Activated CD4-positive, alpha-beta memory T cell treated with anti-CD3 and anti-CD28 coated beads, Interleukin-2, amount 10 ng/mL, durations not matched to agents 7 days and 5 days (primary cell): ENCODE measurements around the gene CRYBG2. TPM values are rescaled to one million over a fixed set of nuclear protein-coding genes. Genes with fewer than 3 reads are reported as not detected.

Experiments used
- CTCF ChIA-PET: fragments of 350-600 bp; sonication (Branson Sonifier 250); formaldehyde crosslinking; loops from one replicate; lab custom pipeline; 2021; ENCODE audit warnings: antibody characterized with exemption, inconsistent platforms; lab: Charles Lee
- POLR2A ChIA-PET: fragments of 350-600 bp; sonication (Branson Sonifier 250); formaldehyde crosslinking; loops from one replicate; lab custom pipeline; 2021; ENCODE audit warnings: antibody characterized with exemption; lab: Charles Lee
- DNase-seq: peaks from one replicate; pipeline ENCODE4 v3.0.0-alpha.2; 2020
- H3K27ac Mint-ChIP-seq: one replicate; pipeline ENCODE4 v1.8.0; 2021; ENCODE audit warnings: mild to moderate bottlenecking, mixed read lengths
- H3K27me3 Mint-ChIP-seq: one replicate; pipeline ENCODE4 v1.8.0; 2021; ENCODE audit warnings: mixed read lengths
- H3K36me3 Mint-ChIP-seq: one replicate; pipeline ENCODE4 v1.8.0; 2021; ENCODE audit warnings: low read depth, mixed read lengths
- H3K4me1 Mint-ChIP-seq: one replicate; pipeline ENCODE4 v1.8.0; 2021; ENCODE audit warnings: mixed read lengths
- H3K4me3 Mint-ChIP-seq: one replicate; pipeline ENCODE4 v1.8.0; 2021; ENCODE audit warnings: mild to moderate bottlenecking, mixed read lengths
- H3K9me3 Mint-ChIP-seq: one replicate; pipeline ENCODE4 v1.8.0; 2021; ENCODE audit warnings: mixed read lengths
- total RNA-seq, 2 experiments: library from RNA; stranded (reverse); gene quantifications; one replicate each; pipeline ENCODE4 v1.2.3, GENCODE V29; 2021

CRYBG2 gene
- total RNA-seq, 2 experiments from 2014 or later: 1.9 to 4.3 TPM

- no peaks in the 10 kb centered on the region for H3K36me3 Mint-ChIP-seq
- peaks cover 18% of the 10 kb centered on the region for H3K27me3 Mint-ChIP-seq
- H3K4me3 Mint-ChIP-seq: no peak overlapping the region
- CTCF ChIA-PET: interaction anchor here (0.7 to 8.2 kb wide), 6 partner anchors 21 to 123 kb away, joined by 4 to 67 read pairs (median 15); partner anchors contain the start of genes CEP85 and SH3BGRL3
- H3K9me3 Mint-ChIP-seq: no peaks in the 10 kb centered on the region
- peaks cover 53% of the 10 kb centered on the region for H3K4me1 Mint-ChIP-seq
- no peak for DNase-seq
- POLR2A ChIA-PET: interaction anchor here (1.4 to 2.4 kb wide), 2 partner anchors 72 to 114 kb away, joined by 3 to 18 read pairs; no protein-coding TSS in a partner anchor
- H3K27ac Mint-ChIP-seq: no peak overlapping the region
Measured at GRCh38 chr1:26357121-26357602, 3.2 kb upstream of the CRYBG2 start.

DNA sequence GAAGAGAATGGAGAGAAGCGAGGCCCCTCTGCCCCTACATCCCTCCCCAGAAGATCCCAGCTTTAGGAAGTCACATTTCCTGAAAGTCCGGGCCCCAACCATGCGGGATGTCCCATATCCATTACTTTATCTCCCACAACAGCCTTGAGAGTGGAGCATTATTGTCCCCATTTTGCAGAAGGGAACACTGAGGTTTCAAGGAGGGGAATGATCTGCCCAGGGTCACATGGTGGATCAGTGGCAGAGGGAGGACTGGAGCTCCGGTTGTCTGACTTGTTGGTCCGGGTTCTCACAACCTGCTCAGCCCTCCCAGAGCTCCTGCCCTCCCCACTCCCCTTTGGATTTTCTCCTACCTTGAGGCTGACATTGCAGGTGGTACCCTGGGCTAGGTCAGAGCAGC is 2.2 kb upstream of the CRYBG2 start:
- no peak overlapping the region for H3K27ac Mint-ChIP-seq
- peaks cover 45% of the 10 kb centered on the region for H3K4me1 Mint-ChIP-seq
- no peak for DNase-seq
- CTCF ChIA-PET: interaction anchor here (0.5 kb wide), 1 partner anchor 217 kb away, joined by 3 read pairs; no protein-coding TSS in a partner anchor
- POLR2A ChIA-PET: no interaction called here
- no peaks in the 10 kb centered on the region for H3K36me3 Mint-ChIP-seq
- H3K4me3 Mint-ChIP-seq: no peak overlapping the region
- peaks cover 13% of the 10 kb centered on the region for H3K27me3 Mint-ChIP-seq
- H3K9me3 Mint-ChIP-seq: no peaks in the 10 kb centered on the region

GRCh38 chr1:26354972-26355371 is 1.0 kb upstream of the CRYBG2 start:
- H3K27ac Mint-ChIP-seq: no peak overlapping the region
- ChIA-PET POLR2A (no interaction called here), CTCF (no interaction called here)
- DNase-seq: no peak
- peaks cover 34% of the 10 kb centered on the region for H3K4me1 Mint-ChIP-seq
- H3K4me3 Mint-ChIP-seq: no peak overlapping the region
- no peaks in the 10 kb centered on the region for H3K9me3 Mint-ChIP-seq
- H3K36me3 Mint-ChIP-seq: no peaks in the 10 kb centered on the region
- peaks cover 4% of the 10 kb centered on the region for H3K27me3 Mint-ChIP-seq

- CTCF ChIA-PET: interaction anchor here (0.6 kb wide), 1 partner anchor 202 kb away, joined by 4 read pairs; no protein-coding TSS in a partner anchor
- Mint-ChIP-seq H3K27ac (no peak overlapping the region), H3K36me3 (no peaks in the 10 kb centered on the region), H3K9me3 (no peaks in the 10 kb centered on the region), H3K4me3 (no peak overlapping the region), H3K4me1 (peaks cover 17% of the 10 kb centered on the region), H3K27me3 (peaks cover 4% of the 10 kb centered on the region)
- no peak for DNase-seq
- POLR2A ChIA-PET: interaction anchor here (0.9 kb wide), 1 partner anchor 25 kb away, joined by 3 read pairs; no protein-coding TSS in a partner anchor
Measured at GRCh38 chr1:26353210-26353859, 595 bp downstream of the CRYBG2 start.

DNA sequence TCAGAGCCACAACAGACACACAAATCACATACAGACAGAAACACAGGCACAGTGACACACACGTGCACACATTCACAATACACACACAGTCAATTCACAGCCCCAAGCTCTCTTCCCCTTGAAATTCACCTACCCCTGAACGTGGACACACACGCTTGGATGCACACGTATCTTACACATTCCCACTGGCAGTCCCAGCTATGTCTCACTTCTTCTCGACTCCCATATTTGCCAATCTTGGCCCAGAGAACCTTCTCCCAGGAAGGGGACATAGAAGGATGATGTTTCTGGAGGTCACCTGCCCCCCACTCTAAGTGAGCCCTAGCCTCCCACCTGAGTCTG is 1.6 kb downstream of the CRYBG2 start:
- no peaks in the 10 kb centered on the region for H3K9me3 Mint-ChIP-seq
- no peaks in the 10 kb centered on the region for H3K36me3 Mint-ChIP-seq
- peaks cover 10% of the 10 kb centered on the region for H3K4me1 Mint-ChIP-seq
- no peak overlapping the region for H3K4me3 Mint-ChIP-seq
- H3K27ac Mint-ChIP-seq: no peak overlapping the region
- ChIA-PET CTCF (no interaction called here), POLR2A (interaction anchor here (0.6 kb wide), 1 partner anchor 67 kb away, joined by 3 read pairs; no protein-coding TSS in a partner anchor)
- no peak for DNase-seq
- peaks cover 4% of the 10 kb centered on the region for H3K27me3 Mint-ChIP-seq

DNA sequence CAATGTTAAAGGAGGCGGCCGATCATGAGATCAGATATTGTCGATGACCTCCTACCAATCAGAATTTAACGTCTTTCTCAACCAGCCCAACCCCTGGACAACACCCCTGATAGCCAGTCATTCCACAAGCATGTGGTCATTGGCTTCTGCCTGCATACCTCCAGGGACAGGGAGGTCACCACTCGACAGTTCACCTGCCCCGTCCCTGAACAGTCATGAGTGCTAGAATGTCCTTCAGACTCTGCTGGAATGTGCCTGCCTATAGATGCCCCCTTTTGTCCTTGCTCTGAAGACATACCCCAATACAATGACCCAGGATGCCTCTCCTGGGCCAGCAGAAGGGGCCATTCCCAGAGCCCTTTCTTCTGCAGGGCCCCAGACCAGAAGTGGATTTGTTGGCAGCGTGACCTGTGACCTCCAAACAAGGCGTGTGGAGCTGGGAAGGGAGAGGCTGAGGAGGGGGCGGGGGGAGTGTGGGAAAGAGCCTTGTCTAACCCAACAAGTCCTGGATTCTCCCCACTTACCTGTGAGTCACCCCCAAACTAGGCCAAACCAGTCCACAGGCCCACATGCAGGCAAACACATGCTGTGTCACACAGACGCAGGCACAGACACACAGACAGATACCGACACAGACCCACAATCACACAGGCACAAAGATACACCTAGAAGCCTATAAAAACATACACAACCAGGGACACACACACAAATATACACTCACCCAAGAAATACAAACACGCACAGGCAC is 2.2 kb downstream of the CRYBG2 start:
- DNase-seq: no peak
- H3K9me3 Mint-ChIP-seq: no peaks in the 10 kb centered on the region
- CTCF ChIA-PET: interaction anchor here (1.6 kb wide), 1 partner anchor 45 kb away, joined by 3 read pairs; no protein-coding TSS in a partner anchor
- POLR2A ChIA-PET: interaction anchor here (0.6 kb wide), 1 partner anchor 66 kb away, joined by 3 read pairs; no protein-coding TSS in a partner anchor
- H3K27ac Mint-ChIP-seq: no peak overlapping the region
- no peaks in the 10 kb centered on the region for H3K36me3 Mint-ChIP-seq
- H3K4me3 Mint-ChIP-seq: no peak overlapping the region
- peaks cover 4% of the 10 kb centered on the region for H3K27me3 Mint-ChIP-seq
- H3K4me1 Mint-ChIP-seq: peaks cover 7% of the 10 kb centered on the region

DNA sequence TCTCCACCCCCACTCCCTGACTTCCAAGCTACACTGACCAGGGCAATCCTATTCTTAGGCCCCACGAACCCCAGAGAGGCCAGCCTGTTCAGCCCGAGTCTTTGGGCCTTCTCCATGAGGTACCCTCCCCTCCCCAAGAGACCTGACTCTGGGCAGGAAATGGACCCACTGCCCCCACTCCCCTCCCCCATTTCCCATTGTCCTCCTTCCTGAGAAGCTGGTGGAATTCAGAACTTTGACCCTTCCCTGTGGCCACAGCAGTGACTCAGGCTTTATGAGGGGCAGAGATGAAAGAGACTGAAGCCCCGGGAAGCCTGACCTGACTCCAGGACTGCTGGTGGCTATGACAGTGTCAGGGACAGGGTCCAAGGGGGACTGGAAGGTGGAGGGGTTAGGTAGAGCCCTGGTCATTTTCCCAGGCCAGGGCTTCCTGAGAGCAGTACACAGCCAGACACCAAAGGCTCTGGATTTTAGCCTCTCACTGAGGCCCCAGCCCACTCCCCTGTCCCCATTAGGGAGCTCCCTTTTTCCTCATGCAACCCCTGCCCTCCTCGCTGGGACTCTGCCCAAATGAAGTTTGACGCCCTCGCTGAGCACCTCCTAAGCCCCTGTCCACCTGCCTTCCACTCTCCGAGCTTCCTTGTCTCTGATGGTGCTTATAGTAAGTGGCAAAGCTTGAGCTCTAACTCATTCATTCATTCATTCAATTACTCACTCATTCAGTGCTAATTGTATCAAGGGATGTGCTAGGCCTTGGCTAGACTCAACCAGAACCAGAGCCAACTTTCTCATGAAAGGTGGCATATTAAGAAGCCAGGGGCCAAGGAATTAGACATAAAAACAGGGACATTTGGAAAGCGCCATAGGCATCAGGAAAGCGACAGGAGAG is 3.0 kb downstream of the CRYBG2 start:
- ChIA-PET CTCF (interaction anchor here (1.0 to 1.6 kb wide), 3 partner anchors 13 to 66 kb away, joined by 3 to 4 read pairs (median 3); no protein-coding TSS in a partner anchor), POLR2A (no interaction called here)
- peaks cover 5% of the 10 kb centered on the region for H3K4me1 Mint-ChIP-seq
- H3K9me3 Mint-ChIP-seq: no peaks in the 10 kb centered on the region
- no peak overlapping the region for H3K4me3 Mint-ChIP-seq
- no peak overlapping the region for H3K27ac Mint-ChIP-seq
- H3K36me3 Mint-ChIP-seq: no peaks in the 10 kb centered on the region
- H3K27me3 Mint-ChIP-seq: peaks cover 4% of the 10 kb centered on the region
- DNase-seq: no peak

- H3K36me3 Mint-ChIP-seq: no peaks in the 10 kb centered on the region
- no peaks in the 10 kb centered on the region for H3K9me3 Mint-ChIP-seq
- no peaks in the 10 kb centered on the region for H3K4me1 Mint-ChIP-seq
- POLR2A ChIA-PET: no interaction called here
- DNase-seq: no peak
- CTCF ChIA-PET: interaction anchor here (1.0 to 1.6 kb wide), 3 partner anchors 14 to 67 kb away, joined by 3 to 4 read pairs (median 3); no protein-coding TSS in a partner anchor
- H3K4me3 Mint-ChIP-seq: no peak overlapping the region
- H3K27ac Mint-ChIP-seq: no peak overlapping the region
- peaks cover 4% of the 10 kb centered on the region for H3K27me3 Mint-ChIP-seq
Measured at GRCh38 chr1:26350343-26350700, 3.6 kb downstream of the CRYBG2 start.

GRCh38 chr1:26349877-26350244 is 4.1 kb downstream of the CRYBG2 start:
- Mint-ChIP-seq H3K9me3 (no peaks in the 10 kb centered on the region), H3K36me3 (no peaks in the 10 kb centered on the region), H3K4me1 (no peaks in the 10 kb centered on the region), H3K4me3 (no peak overlapping the region), H3K27ac (no peak overlapping the region), H3K27me3 (peaks cover 4% of the 10 kb centered on the region)
- ChIA-PET CTCF (interaction anchor here (1.0 to 1.6 kb wide), 3 partner anchors 14 to 67 kb away, joined by 3 to 4 read pairs (median 3); no protein-coding TSS in a partner anchor), POLR2A (no interaction called here)
- no peak for DNase-seq

GRCh38 chr1:26349188-26349876 is 4.6 kb downstream of the CRYBG2 start:
- Mint-ChIP-seq H3K36me3 (no peaks in the 10 kb centered on the region), H3K4me3 (no peak overlapping the region), H3K9me3 (no peaks in the 10 kb centered on the region), H3K27me3 (peaks cover 4% of the 10 kb centered on the region), H3K4me1 (no peaks in the 10 kb centered on the region), H3K27ac (no peak overlapping the region)
- ChIA-PET POLR2A (no interaction called here), CTCF (interaction anchor here (1.0 kb wide), 1 partner anchor 15 kb away, joined by 3 read pairs; no protein-coding TSS in a partner anchor)
- DNase-seq: no peak

- Mint-ChIP-seq H3K36me3 (no peaks in the 10 kb centered on the region), H3K9me3 (no peaks in the 10 kb centered on the region), H3K27ac (no peak overlapping the region), H3K4me3 (no peak overlapping the region), H3K4me1 (no peaks in the 10 kb centered on the region), H3K27me3 (peaks cover 4% of the 10 kb centered on the region)
- CTCF ChIA-PET: interaction anchor here (1.2 to 1.5 kb wide), 2 partner anchors 14 to 17 kb away, joined by 4 to 7 read pairs; no protein-coding TSS in a partner anchor
- no peak for DNase-seq
- POLR2A ChIA-PET: interaction anchor here (1.7 to 2.0 kb wide), 2 partner anchors 18 to 62 kb away, joined by 4 to 9 read pairs; no protein-coding TSS in a partner anchor
Measured at GRCh38 chr1:26346274-26347033, 7.5 kb downstream of the CRYBG2 start.
